ENCODE results near the gene SUGCT. TPM values are rescaled to one million over a fixed set of nuclear protein-coding genes. Genes with fewer than 3 reads are reported as not detected.

SUGCT gene
- polyA plus RNA-seq, 1 of the 3 experiments (the other 2 are of a cell fraction), result 53.7 TPM

GRCh38 chr7:40223451-40224127 is 88.8 kb downstream of the SUGCT start:
- POLR2A ChIA-PET, result no interaction called here

GRCh38 chr7:40230101-40230500 is 95.3 kb downstream of the SUGCT start:
- WGBS (ENCODE audit: low lambda C conversion rate), result 83% methylated on average over 4 of the region's 4 CpGs
- Histone ChIP-seq H3K27ac (ENCODE audit: low read depth in 2 of 2, low read length in 1 of 2) (no peak overlapping the region), H3K79me2 (ENCODE audit: insufficient read depth) (no peaks in the 10 kb centered on the region), H2AFZ (ENCODE audit: low read depth) (no peak overlapping the region), H3K9ac (no peak overlapping the region), H3K4me1 (ENCODE audit: control insufficient read depth in 1 of 2, insufficient read depth in 2 of 2, low read depth in 1 of 2, low read length in 1 of 2) (peaks cover 0 to 5% of the 10 kb centered on the region in 2 experiments; a peak in 2 of 4 replicates), H3F3A (replicated peaks; ENCODE audit: insufficient read depth) (no peaks in the 10 kb centered on the region), H3K36me3 (replicated peaks in 1 of 2; ENCODE audit: control insufficient read depth in 1 of 2, insufficient read depth in 2 of 2, low read length in 1 of 2) (no peaks in the 10 kb centered on the region), H3K4me2 (no peak overlapping the region), H3K27me3 (ENCODE audit: insufficient read depth) (no peaks in the 10 kb centered on the region), H3K9me2 (no peaks in the 10 kb centered on the region), H3K9me3 (no peaks in the 10 kb centered on the region), H3K4me3 (ENCODE audit: low read depth in 2 of 2, low read length in 1 of 2) (no peak overlapping the region), H4K20me1 (ENCODE audit: insufficient read depth) (no peaks in the 10 kb centered on the region)
- ChIA-PET CTCF (interaction anchor here (0.8 to 4.2 kb wide), 5 partner anchors 9 to 1475 kb away, joined by 3 to 66 read pairs (median 6); no protein-coding TSS in a partner anchor), POLR2A (no interaction called here)
- TF ChIP-seq NRF1 (IDR thresholded peaks at IDR 0.05; ENCODE audit: low read depth, low read length) (no peak), RCOR1 (IDR thresholded peaks at IDR 0.05; ENCODE audit: low read length) (no peak), MAX (IDR thresholded peaks at IDR 0.05; ENCODE audit: low read depth) (no peak), FOXM1 (IDR thresholded peaks at IDR 0.05; ENCODE audit: low read depth) (no peak), EZH2phosphoT487 (IDR thresholded peaks at IDR 0.05; ENCODE audit: borderline replicate concordance, low read depth) (no peak), EP300 (IDR thresholded peaks at IDR 0.05; ENCODE audit: borderline replicate concordance in 1 of 2, low read depth in 1 of 2, low read length in 1 of 2) (no peak), ELF1 (IDR thresholded peaks at IDR 0.05) (no peak), RXRA (IDR thresholded peaks at IDR 0.05; ENCODE audit: borderline replicate concordance, low read depth) (no peak)
- DNase-seq, result no peak

More at GRCh38 chr7:40223451-40224127, 88.8 kb downstream of the SUGCT start:
- CTCF ChIA-PET, result interaction anchor here (1.2 to 4.3 kb wide), 2 partner anchors 9 to 1484 kb away, joined by 3 to 37 read pairs; no protein-coding TSS in a partner anchor
- Histone ChIP-seq H3K4me2 (no peak overlapping the region), H3K27ac (ENCODE audit: low read depth in 2 of 2, low read length in 1 of 2) (peak overlapping the region; percentile 77 to 99), H3K27me3 (ENCODE audit: insufficient read depth) (no peaks in the 10 kb centered on the region), H3K4me3 (ENCODE audit: low read depth in 2 of 2, low read length in 1 of 2) (no peak overlapping the region), H3F3A (replicated peaks; ENCODE audit: insufficient read depth) (peaks cover 53% of the 10 kb centered on the region), H3K4me1 (ENCODE audit: control insufficient read depth in 1 of 2, insufficient read depth in 2 of 2, low read depth in 1 of 2, low read length in 1 of 2) (peaks cover 0 to 42% of the 10 kb centered on the region in 2 experiments), H3K9me2 (no peaks in the 10 kb centered on the region), H2AFZ (ENCODE audit: low read depth) (peak overlapping the region; percentile 39; the same call in 1 of the 2 replicates), H4K20me1 (ENCODE audit: insufficient read depth) (no peaks in the 10 kb centered on the region), H3K36me3 (replicated peaks in 1 of 2; ENCODE audit: control insufficient read depth in 1 of 2, insufficient read depth in 2 of 2, low read length in 1 of 2) (no peaks in the 10 kb centered on the region), H3K9me3 (no peaks in the 10 kb centered on the region), H3K9ac (peak overlapping the region; percentile 21; the same call in 1 of the 2 replicates), H3K79me2 (ENCODE audit: insufficient read depth) (no peaks in the 10 kb centered on the region)
- TF ChIP-seq TEAD4 (IDR thresholded peaks at IDR 0.05; ENCODE audit: borderline replicate concordance, insufficient read depth) (no peak), PBX3 (IDR thresholded peaks at IDR 0.05) (0 out of 2 replicates have a peak, but pooled peaks have one; percentile 19)
- 80% methylated on average over 2 of the region's 2 CpGs for WGBS (ENCODE audit: low lambda C conversion rate)
- DNase-seq, result no peak

All from SK-N-SH (cell line).